NOMO-1 (cell line): Measurements from ENCODE around the gene NRIP2.

ENCODE experiments used
- DNase-seq, 2 experiments: peaks; one replicate each; lab custom pipeline; 2025; ENCODE audit not compliant: unreplicated experiment in 2 of 2; lab: John Stamatoyannopoulos, UW

NRIP2 gene

DNA sequence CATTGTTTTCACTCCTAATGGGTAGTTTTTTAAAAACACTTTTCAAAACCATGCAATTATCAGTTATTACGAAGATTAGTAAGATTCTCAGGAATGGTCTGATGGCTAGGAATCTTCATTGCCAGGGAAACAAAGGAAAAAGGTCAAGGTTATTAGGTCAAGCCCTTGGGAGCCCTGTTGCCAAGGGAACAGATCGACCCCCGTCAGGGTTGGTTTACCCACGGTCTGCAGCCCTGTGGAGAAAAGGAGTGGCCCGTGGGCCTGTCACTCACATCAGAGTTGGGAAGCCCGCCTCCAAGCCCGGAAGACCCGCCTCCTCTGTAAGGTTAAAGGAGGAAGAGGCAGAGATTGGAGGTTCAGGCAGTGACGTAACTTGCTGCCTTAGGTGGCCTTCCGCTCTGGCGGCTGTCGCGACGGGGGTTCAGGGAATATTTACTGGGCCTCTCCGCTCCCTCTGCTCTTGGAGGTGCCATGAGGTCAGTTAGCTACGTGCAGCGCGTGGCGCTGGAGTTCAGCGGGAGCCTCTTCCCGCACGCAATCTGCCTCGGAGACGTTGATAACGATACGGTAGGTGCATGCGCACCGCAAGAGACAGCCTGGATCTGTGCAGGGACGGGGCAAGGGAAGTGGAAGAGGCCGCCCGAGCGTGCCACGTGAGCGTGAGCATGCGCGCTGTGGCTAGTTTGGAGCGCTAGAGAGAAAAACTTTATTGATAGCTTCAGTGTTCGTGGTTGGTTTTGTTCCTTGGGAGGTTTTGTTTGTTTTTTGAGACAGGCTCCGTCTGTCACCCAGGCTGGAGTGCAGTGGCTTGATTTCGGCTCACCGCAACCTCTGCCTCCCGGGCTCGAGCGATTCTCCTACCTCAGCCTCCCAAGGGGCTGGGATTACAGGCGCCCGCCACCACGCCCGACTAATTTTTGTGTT is 22.3 kb downstream of the NRIP2 start, which contains the start of gene ITFG2:
ITFG2 (plus strand) TSS at position 379 of the 924 bp plus-strand sequence; CDS start at position 472, 93 bp downstream.
- peak; percentile 96 to 98 for DNase-seq

- DNase-seq = no peak
Observed at GRCh38 chr12:2811801-2812200, 23.0 kb downstream of the NRIP2 start.

DNA sequence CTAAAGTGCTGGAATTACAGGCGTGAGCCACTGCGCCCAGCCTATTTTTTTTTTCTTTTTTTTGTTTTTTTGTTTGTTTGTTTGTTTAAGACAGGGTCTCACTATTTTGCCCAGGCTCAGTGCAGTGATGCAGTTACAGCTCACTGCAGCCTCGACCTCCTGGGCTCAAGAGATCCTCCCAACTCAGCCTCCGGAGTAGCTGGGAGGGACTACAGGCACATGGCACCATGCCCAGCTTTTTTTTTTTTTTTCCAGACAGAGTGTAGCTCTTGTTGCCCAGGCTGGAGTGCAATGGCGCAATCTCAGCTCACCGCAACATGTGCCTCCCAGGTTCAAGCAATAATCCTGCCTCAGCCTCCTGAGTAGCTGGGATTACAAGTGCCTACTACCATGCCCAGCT is 28.1 kb downstream of the NRIP2 start:
- DNase-seq = no peak

DNA sequence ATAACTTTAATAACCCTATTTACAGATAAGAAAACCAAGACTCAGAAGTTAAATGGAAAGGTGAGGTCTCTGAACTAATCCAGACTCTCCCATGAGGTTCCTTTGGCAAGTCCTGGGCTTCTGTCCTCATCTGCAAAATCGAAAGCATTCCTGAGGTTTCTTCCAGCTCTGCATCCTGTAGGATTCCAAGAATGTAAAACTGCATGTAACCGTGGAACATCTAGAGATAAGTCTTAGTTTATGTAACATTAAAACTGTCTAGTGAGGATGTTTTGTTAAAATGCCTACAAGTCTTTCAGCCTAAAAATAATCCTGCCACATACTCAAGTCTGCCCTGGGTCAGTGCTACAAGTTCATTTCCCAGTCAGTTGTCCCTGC is 29.7 kb downstream of the NRIP2 start:
- no peak for DNase-seq

DNA sequence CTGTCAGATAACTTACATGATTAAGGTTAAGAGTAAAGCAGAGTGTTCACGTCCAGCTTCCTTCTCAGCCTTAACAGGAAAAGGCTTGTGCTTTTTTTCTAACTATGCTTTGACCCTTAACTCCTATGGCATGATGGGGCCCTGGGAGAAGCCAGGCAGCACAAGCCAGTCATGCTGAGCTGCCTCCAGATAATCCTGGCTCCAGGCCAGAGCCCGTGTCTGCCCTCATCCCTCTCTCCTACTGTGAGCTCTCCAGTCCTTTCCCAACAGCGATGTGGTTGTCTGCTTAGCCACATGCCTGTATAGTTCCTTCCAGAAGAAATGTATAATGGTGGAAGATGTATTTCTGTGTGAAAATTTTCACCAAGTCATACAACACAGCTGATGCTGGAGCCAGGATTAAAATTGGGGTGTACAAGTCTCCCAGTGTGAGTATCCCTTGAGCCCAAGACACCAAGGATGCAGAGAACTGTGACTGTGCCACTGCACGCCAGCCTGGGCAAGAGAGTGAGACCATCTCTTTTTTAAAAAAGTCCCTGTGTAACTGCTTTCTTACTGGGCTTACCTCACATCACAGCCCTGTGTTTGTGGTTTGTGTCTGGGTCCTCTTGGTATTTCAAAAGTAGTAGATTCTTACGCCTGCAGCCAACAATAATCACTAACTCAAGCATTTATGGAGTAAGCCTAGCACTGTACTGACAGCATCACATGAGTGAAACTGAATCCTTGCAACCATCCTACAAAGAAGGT is 30.3 kb downstream of the NRIP2 start:
- DNase-seq = no peak

- no peak for DNase-seq
Observed at GRCh38 chr12:2803635-2804392, 31.0 kb downstream of the NRIP2 start.

GRCh38 chr12:2801044-2801783 is 33.6 kb downstream of the NRIP2 start:
- no peak for DNase-seq

DNA sequence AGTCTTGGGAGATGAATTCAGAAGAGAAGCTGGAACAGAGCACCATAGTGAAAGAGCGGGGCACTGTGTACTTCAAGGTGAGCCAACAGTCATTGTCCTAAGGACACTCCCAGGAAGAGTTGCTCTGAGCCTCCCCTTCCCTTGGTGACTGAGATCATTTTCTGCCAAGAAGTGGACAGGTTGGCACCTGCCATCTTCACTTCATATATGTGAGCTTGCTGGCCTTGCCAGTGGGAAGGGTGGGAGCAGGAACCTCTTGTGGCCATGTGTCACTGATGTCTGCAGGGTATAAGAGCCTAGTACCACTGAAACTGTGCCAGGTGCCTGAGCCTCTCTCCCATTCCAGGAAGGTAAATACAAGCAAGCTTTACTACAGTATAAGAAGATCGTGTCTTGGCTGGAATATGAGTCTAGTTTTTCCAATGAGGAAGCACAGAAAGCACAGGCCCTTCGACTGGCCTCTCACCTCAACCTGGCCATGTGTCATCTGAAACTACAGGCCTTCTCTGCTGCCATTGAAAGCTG is 34.7 kb downstream of the NRIP2 start:
- no peak for DNase-seq

GRCh38 chr12:2797721-2798418 is 37.0 kb downstream of the NRIP2 start:
- no peak for DNase-seq

- peak in 1 of 2 experiments; percentile 22 for DNase-seq
Observed at GRCh38 chr12:2796187-2796666, 38.6 kb downstream of the NRIP2 start.

DNA sequence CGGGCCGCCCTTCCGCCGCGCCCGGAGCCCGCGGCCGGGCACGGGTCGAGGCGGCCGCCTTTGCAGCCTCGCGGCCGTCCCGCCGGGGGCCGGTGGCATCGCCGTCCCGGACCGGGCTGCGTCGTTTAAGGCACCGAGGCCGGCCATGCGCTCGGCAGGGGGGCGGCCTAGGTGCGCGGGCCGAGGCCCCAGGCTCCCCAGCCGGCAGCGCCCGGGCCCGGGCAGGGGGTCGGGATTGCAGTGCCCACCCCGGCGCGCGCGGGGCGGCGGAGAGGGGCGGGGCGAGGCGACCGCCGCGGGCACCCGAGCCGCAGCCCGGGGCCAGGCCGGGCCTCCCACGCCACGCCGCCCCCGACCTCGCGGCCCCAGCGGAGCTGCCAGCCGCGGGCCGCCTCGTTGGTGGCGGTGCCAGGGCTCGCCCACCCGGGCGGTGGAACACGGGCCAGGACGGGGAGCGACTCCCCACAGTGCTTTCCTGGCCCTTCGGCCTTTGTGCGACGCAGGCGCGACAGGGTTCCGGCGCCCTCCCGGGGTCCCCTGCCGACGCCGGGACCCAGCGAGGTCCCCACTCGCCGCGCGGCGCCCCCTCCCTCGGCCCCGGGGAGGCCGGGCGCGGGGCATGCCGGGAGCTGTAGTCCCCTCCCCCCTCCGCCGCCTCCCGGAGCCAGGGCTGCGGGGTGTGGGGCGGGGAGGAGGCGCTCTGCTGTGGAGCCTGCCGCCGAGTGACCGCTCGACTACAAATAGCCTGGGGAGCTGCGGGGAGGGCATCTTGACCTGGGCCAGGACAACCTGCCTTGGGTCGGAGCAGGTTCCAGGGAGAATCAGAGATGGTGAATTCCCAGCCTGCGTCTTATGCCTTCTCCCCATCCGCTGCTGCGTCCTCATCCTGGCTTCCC is 39.3 kb downstream of the NRIP2 start:
- peak; percentile 21 to 59 for DNase-seq

- peak; percentile 77 to 90 for DNase-seq
Observed at GRCh38 chr12:2794736-2795289, 40.0 kb downstream of the NRIP2 start, which contains the start of gene FKBP4. FKBP4 (plus strand) TSS chr12:2794970; CDS start chr12:2795140, 170 bp downstream.

GRCh38 chr12:2794191-2794735 is 40.6 kb downstream of the NRIP2 start:
- DNase-seq = peak in 1 of 2 experiments; percentile 63

GRCh38 chr12:2793561-2793960 is 41.3 kb downstream of the NRIP2 start:
- DNase-seq = no peak

DNA sequence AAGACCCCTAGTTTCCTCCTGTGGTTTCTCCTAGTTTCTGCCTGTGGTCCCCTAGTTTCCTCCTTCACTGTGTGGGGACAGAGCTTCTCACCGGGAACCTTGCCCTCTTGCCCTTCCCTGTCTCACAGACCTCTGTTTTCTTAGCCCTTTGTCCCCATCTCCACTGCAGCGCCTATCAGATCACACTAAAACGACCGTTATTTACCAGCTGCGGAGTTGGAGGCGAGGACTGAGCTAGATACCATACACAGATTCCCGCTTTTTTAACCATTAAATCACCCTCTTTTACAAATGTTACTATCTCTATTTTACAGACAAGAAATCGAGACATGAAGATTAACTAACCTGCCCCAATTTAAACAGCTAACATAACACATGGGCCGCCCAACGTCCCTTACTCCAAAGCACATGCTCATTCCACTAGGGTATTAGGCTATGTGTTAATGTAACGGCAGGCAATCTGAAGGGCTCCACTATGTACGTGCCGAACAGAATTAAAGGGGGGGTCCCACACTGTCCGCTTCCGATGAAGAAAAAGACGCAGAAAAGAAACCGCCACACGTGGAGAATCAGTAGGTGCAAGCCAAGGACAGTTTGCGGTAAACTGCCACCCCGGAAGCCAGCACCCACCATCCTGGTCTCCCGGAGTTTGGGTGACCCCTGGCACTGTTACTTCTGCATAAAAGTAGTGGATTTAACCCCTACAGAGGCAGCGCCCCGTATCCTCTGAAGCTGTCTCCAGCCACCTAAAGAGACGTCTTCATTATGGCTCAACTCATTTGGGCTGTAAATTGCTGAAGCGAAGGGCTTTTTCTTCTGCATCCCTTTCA is 41.9 kb downstream of the NRIP2 start:
- no peak for DNase-seq

GRCh38 chr12:2791089-2791488 is 43.7 kb downstream of the NRIP2 start:
- no peak for DNase-seq

GRCh38 chr12:2785017-2785416 is 49.8 kb downstream of the NRIP2 start:
- no peak for DNase-seq
